SW 1271 (cell line): ENCODE data around the gene TNK1.

Source experiments
- DNase-seq, 2 experiments: peaks; one replicate each; lab custom pipeline; 2025; lab: John Stamatoyannopoulos, UW

The TNK1 gene

DNA sequence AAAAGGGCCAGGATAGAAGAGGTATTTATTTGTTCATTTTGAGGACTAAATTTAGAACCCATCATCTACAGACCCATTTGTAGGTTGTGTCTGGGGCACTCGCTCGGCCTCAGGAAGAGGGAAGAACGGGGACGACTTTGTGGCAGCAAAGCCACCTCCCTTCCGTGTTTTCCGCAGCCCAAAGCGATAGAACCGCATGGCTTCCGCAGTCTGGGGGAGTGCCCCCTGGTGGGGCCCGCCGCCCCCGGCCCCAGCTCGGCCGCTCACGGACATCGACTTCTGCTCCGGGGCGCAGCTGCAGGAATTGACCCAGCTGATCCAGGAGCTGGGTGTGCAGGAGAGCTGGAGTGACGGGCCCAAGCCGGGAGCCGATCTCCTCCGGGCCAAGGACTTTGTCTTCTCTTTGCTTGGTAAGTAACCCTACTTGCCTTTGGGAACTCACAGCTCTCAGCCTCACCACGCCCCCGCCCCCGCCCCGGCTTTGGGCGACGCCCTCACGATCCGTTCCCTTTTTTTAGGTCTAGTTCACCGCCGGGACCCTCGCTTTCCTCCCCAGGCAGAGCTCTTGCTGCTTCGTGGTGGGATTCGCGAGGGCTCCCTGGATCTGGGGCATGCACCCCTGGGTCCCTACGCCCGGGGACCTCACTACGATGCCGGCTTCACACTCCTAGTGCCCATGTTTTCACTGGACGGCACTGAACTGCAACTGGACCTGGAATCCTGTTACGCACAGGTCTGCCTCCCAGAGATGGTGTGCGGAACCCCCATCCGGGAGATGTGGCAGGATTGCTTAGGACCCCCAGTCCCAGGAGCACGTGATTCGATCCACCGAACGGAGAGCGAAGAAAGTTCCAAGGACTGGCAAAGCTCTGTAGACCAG lies 55.0 kb downstream of the TNK1 start:
- DNase-seq = no peak

DNA sequence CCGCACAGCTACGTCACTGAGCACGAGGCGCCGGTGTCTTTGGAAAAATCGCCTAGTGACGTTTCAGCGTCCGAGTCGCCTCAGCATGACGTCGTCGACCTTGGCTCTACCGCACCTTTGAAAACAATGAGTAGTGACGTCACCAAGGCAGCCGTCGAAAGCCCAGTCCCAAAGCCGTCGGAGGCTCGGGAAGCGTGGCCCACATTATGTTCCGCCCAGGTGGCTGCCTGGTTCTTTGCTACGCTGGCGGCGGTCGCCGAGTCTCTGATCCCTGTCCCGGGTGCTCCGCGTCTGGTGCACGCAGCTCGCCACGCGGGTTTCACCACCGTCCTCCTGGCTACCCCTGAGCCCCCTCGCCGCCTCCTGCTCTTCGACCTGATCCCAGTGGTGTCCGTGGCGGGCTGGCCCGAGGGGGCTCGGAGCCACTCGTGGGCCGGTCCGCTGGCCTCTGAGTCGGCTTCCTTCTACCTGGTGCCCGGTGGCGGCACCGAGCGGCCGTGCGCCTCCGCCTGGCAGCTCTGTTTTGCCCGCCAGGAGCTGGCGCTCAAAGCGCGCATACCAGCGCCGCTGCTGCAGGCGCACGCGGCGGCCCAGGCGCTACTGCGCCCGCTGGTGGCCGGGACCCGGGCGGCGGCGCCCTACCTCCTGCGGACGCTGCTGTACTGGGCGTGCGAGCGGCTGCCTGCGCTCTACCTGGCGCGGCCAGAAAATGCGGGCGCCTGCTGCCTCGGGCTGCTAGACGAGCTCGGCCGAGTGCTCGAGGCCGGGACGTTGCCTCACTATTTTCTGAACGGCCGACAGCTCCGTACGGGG lies 55.9 kb downstream of the TNK1 start:
- peak; percentile 31 to 74 for DNase-seq

GRCh38 chr17:7437369-7437863 lies 56.5 kb downstream of the TNK1 start:
- no peak for DNase-seq

DNA sequence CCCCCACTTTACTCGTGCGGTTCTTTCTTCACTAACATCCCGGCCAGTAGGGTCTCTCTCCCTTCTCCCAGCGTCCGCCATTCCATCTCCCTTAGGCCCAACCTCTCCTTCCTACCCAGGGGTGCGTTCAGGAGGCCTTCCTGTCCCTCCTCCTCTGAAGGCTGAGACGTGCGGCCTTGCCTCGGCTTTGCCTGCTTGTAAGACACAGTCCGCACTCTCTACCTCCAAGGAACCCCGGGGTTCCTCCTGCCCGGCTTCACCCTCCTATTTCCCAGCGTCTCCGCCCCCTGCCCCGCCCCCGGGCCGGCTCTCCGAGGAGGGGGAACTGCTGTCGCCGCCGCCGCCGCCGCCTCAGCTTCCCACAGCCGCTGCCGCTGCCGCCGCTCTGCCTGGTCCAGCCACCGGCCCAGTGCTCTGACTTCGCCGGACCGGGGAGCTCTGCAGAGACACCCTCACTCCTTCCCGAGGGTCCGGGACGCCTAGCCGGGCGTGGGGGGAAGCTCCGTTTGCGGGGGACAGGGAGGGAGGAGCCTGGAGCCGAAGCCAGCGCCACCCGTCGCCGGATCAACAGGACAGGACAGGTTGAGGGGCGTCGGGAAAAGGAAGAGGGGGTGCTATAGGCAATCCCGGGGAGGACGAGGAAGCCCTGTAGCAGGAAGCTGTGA lies 57.2 kb downstream of the TNK1 start:
- DNase-seq = peak in 1 of 2 experiments; percentile 17

DNA sequence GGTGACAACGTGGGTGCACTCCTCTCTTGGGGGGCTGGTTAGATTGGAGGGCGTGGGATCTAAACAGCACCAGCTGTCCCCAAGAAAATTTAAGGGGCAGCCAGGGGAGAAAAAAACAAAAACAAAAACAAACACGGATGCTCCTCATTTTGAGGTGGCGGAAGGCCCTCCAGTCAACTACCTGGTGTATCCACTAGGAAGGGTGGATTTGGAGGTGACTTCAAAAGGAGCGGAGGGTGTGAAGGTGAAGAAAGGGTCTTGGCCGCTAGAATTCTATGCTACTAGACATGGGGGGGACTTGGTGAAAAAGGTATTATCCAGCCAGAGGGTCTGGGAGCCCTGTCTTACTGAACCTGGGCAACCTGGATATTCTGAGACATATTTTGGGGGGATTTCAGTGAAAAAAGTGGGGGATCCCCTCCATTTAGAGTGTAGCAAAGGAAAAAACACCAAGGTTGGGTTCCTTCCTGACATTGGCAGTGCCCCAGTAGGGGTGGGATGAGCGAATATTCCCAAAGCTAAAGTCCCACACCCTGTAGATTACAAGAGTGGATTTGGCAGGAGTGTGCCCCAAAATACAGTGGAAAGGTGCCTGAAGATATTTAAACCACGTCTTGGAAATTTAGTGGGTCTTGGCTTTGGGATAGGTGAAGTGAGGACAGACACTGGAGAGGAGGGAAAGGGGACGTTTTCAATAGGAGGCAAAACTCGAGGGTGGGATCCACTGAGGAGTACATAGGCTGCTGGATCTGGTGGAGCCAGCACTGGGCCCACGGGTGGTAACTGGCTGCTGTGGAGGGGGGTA lies 58.0 kb downstream of the TNK1 start:
- no peak for DNase-seq
